ENCODE data around the gene TEX19. TPM values are rescaled to one million over a fixed set of nuclear protein-coding genes. Genes with fewer than 3 reads are reported as not detected.

TEX19 gene
- total and polyA plus RNA-seq, 10 of the 15 experiments (the other 5 are each of a cell fraction or from before 2014, with no cell fraction given) = 0.03 to 0.32 (median 0.13) TPM; not detected in 3

DNA sequence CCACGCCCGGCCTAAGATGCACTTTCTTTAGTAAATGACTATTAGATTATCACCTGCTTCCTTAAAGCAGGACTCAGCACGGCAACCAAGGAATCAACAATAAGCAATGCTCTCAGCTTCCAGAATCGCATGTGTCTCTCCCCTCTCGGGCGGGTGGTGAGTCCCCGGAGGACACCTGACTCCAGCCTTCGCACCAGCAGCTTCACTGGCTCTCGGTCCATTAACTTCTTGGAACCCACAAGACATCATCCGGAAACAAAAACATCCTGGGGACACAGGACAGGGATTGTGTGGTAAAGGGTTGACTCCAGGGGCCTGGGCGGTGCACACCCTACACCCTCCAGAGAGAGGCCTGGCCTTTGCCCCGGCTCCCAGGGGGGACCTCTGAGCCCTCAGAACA is 35.2 kb downstream of the TEX19 start (continued):
- no peak for TF ChIP-seq MTA3 (IDR thresholded peaks at IDR 0.05; ENCODE audit: borderline replicate concordance, low read length)
- no peak for TF ChIP-seq SMC3 (IDR thresholded peaks at IDR 0.05; ENCODE audit: borderline replicate concordance, low read length)

DNA sequence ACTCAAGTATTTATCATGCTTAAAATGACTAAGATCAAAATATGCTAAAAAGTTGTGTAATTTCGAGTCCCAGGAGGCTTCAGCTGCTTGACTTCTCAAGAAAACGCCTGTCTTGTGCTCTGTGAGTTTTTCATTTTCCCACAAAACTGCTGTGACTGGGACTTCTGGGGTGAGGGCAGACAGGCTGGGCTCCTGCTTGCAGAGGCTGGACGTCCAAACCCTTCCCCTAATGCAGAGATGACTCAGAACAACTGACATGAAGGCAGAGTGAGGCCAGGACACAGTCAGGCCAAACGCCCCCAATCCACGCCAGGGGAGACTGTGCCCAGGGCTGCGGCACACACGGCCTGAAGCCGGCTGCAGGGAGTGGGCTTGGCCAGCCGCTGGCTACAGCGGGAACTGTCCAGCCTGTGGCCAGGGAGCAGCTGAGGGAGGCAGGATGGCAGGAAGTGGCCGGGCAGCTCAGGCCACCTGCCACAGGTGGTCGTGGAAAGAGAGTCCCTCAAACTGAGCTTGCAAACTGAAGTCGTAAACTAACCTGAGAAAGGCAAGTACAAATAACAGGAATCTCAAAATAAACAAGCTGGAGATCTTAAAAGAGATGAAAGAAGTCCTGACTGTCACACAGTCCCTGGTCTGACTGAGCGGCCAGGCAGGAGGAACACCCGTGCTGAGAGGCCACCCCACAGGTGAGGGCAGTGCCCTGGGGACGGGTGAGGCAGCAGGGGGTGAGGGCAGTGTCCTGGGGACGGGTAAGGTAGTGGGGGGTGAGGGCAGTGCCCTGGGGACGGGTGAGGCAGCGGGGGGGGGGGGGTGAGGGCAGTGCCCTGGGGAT is 37.8 kb downstream of the TEX19 start:
- H3K4me1 ChIP-seq (ENCODE audit: control insufficient read depth, insufficient read depth, low read length) = peaks cover 3% of the 10 kb centered on the region; the same call in 1 of the 2 replicates
- SMC1A ChIA-PET (ENCODE audit: uncharacterized antibody, unreplicated experiment) = no interaction called here
- POLR2A ChIA-PET = interaction anchor here (0.5 kb wide), 1 partner anchor 198 kb away, joined by 5 read pairs; no protein-coding TSS in a partner anchor
- no peak overlapping the region for H3K27ac ChIP-seq (ENCODE audit: control insufficient read depth, insufficient read depth)
- H3K4me2 ChIP-seq (ENCODE audit: control insufficient read depth, insufficient read depth) = no peak overlapping the region
- CTCF ChIA-PET = no interaction called here
- H4K20me1 ChIP-seq (ENCODE audit: control insufficient read depth, insufficient read depth) = no peaks in the 10 kb centered on the region
- intact Hi-C loops (cut with micrococcal nuclease; ENCODE audit: unreplicated experiment) = no loop called here
- H3K9ac ChIP-seq (ENCODE audit: control insufficient read depth, insufficient read depth, low read length) = no peak overlapping the region
- no peaks in the 10 kb centered on the region for H3K79me2 ChIP-seq (ENCODE audit: control insufficient read depth, insufficient read depth, low read length)
- peaks cover 1 to 2% of the 10 kb centered on the region in 2 experiments; a peak in 2 of 4 replicates for H3K36me3 ChIP-seq (ENCODE audit: control insufficient read depth in 2 of 2, insufficient read depth in 2 of 2, low read length in 1 of 2)
- H3K9me3 ChIP-seq (replicated peaks; ENCODE audit: control insufficient read depth, insufficient read depth, low read length) = no peaks in the 10 kb centered on the region
- DNase-seq (ENCODE audit: low read depth, low spot score) (no peak), FAIRE-seq (no peak), ATAC-seq (no peak)
- no TSS peak for BruUV-seq (replicated peaks)
- in situ Hi-C loops (cut with MboI) = no loop called here
- WGBS (ENCODE audit: insufficient coverage, insufficient replicate concordance, low lambda C conversion rate, missing lambda C conversion rate) = 52% methylated on average over 18 of the region's 19 CpGs
- H2AFZ ChIP-seq (ENCODE audit: control insufficient read depth, low read depth, low read length) = no peak overlapping the region
- H3K4me3 ChIP-seq = no peak overlapping the region
- H3K27me3 ChIP-seq (replicated peaks in 1 of 2; ENCODE audit: control insufficient read depth in 2 of 2, insufficient read depth in 2 of 2, low read length in 1 of 2) = no peaks in the 10 kb centered on the region
- RAD21 ChIA-PET (ENCODE audit: unreplicated experiment) = no interaction called here
- TF ChIP-seq RB1 (IDR thresholded peaks at IDR 0.05; ENCODE audit: borderline replicate concordance) = no peak
- TF ChIP-seq KDM1A (IDR thresholded peaks at IDR 0.05; ENCODE audit: borderline replicate concordance) = no peak
- TF ChIP-seq E2F8 (IDR thresholded peaks at IDR 0.05; ENCODE audit: low read depth, partially characterized antibody) = no peak
- TF ChIP-seq CBFB (IDR thresholded peaks at IDR 0.05; ENCODE audit: low read depth) = no peak
- no peak for TF ChIP-seq CHD4 (IDR thresholded peaks at IDR 0.05)
- TF ChIP-seq BACH1 (IDR thresholded peaks at IDR 0.05; ENCODE audit: borderline replicate concordance) = no peak
- no peak for TF ChIP-seq FOS (IDR thresholded peaks at IDR 0.05; ENCODE audit: borderline replicate concordance, extremely low read depth, insufficient read length)
- TF ChIP-seq NFXL1 (IDR thresholded peaks at IDR 0.05; ENCODE audit: borderline replicate concordance) = no peak
- TF ChIP-seq CHD1 (IDR thresholded peaks at IDR 0.05; ENCODE audit: low read depth, low read length) = no peak
- TF ChIP-seq, protein P1, sequence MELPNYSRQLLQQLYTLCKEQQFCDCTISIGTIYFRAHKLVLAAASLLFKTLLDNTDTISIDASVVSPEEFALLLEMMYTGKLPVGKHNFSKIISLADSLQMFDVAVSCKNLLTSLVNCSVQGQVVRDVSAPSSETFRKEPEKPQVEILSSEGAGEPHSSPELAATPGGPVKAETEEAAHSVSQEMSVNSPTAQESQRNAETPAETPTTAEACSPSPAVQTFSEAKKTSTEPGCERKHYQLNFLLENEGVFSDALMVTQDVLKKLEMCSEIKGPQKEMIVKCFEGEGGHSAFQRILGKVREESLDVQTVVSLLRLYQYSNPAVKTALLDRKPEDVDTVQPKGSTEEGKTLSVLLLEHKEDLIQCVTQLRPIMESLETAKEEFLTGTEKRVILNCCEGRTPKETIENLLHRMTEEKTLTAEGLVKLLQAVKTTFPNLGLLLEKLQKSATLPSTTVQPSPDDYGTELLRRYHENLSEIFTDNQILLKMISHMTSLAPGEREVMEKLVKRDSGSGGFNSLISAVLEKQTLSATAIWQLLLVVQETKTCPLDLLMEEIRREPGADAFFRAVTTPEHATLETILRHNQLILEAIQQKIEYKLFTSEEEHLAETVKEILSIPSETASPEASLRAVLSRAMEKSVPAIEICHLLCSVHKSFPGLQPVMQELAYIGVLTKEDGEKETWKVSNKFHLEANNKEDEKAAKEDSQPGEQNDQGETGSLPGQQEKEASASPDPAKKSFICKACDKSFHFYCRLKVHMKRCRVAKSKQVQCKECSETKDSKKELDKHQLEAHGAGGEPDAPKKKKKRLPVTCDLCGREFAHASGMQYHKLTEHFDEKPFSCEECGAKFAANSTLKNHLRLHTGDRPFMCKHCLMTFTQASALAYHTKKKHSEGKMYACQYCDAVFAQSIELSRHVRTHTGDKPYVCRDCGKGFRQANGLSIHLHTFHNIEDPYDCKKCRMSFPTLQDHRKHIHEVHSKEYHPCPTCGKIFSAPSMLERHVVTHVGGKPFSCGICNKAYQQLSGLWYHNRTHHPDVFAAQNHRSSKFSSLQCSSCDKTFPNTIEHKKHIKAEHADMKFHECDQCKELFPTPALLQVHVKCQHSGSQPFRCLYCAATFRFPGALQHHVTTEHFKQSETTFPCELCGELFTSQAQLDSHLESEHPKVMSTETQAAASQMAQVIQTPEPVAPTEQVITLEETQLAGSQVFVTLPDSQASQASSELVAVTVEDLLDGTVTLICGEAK (IDR thresholded peaks at IDR 0.05; ENCODE audit: borderline replicate concordance) = no peak
- no peak for TF ChIP-seq ZSCAN29 (IDR thresholded peaks at IDR 0.05)
- no peak for TF ChIP-seq POLR2A (IDR thresholded peaks at IDR 0.05; ENCODE audit: low read depth, low read length)
- no peak for TF ChIP-seq SIX5 (IDR thresholded peaks at IDR 0.05; ENCODE audit: low read depth, low read length, severe bottlenecking)
- no peak for TF ChIP-seq PKNOX1 (IDR thresholded peaks at IDR 0.05)
